ENCODE results near the gene TRIM49B. TPM values are rescaled to one million over a fixed set of nuclear protein-coding genes. Genes with fewer than 3 reads are reported as not detected.
"Not testable (repeated sequence)": the region's sequence is repeated elsewhere in the genome, so short reads cannot be mapped to it uniquely, and the experiment has no call there.

TRIM49B gene
- total RNA-seq = not detected

- DNase-seq (ENCODE audit: low spot score); ATAC-seq (ENCODE audit: low FRiP score): not testable (repeated sequence)
These were observed at the start of gene TRIM49B for GRCh38 chr11:49028523-49028922. Gene TRIM49B (plus strand): TSS chr11:49028823. CDS start chr11:49031600, 2,777 bp downstream.

- DNase-seq (ENCODE audit: low spot score); ATAC-seq (ENCODE audit: low FRiP score): not testable (repeated sequence)
These were observed 44.8 kb upstream of the TRIM49B start, which contains the start of gene TRIM51G for GRCh38 chr11:48983785-48984184. Gene TRIM51G (minus strand): TSS chr11:48983885. CDS start chr11:48981695, 2,190 bp downstream.

- not testable (repeated sequence) for ATAC-seq (ENCODE audit: low FRiP score); DNase-seq (ENCODE audit: low spot score)
These were observed 19.6 kb downstream of the TRIM49B start for GRCh38 chr11:49048229-49048628.

GRCh38 chr11:49049821-49050220 lies 21.2 kb downstream of the TRIM49B start:
- not testable (repeated sequence) for DNase-seq (ENCODE audit: low spot score); ATAC-seq (ENCODE audit: low FRiP score)

- not testable (repeated sequence) for DNase-seq (ENCODE audit: low spot score); ATAC-seq (ENCODE audit: low FRiP score)
These were observed 30.4 kb downstream of the TRIM49B start, which contains the start of gene TRIM64C for GRCh38 chr11:49059012-49059411. Gene TRIM64C (minus strand): TSS chr11:49059112. CDS start chr11:49059112, 0 bp downstream.

- not testable (repeated sequence) for ATAC-seq (ENCODE audit: low FRiP score)
These were observed 41.3 kb downstream of the TRIM49B start for GRCh38 chr11:49069897-49070296.

More at GRCh38 chr11:49069897-49070296, 41.3 kb downstream of the TRIM49B start:
- not testable (repeated sequence) for DNase-seq (ENCODE audit: low spot score)

Small RNAs within 50 kb of the gene (small RNA-seq; reads per million reads assigned to genes)
- not detected for gene AC084851.1

Other genes with a start within 250 kb of the TRIM49B start
- not detected for gene TRIM51G, start 44.9 kb upstream of the TRIM49B start, total RNA-seq
- gene TRIM64C, start 30.3 kb downstream of the TRIM49B start, total RNA-seq = not detected
- gene FOLH1, start 179.8 kb downstream of the TRIM49B start, total RNA-seq = 10 to 100 TPM in 1 of 4 donors, 1 to 10 TPM in 2, under 1 TPM in 1; 0.94 to 11.8 (median 3.2) TPM